T-cell (primary cell): ENCODE measurements around the gene HOXC10. TPM values are rescaled to one million over a fixed set of nuclear protein-coding genes. Genes with fewer than 3 reads are reported as not detected.

ENCODE experiments used
- ATAC-seq, 4 experiments: fragments of 200-7000 bp in 3 of 4; fragments of 150-1000 bp in 1 of 4; cut with Tn5 transposase; replicated peaks in 1 of 4; 1 replicate in 3 of 4; 2 replicates in 1 of 4; pipeline ENCODE4 v1.10.0; 2021; ENCODE audit warnings: moderate library complexity in 3 of 4, mild to moderate bottlenecking in 2 of 4, moderate number of reproducible peaks in 1 of 4
- CTCF ChIA-PET, 2 donors: fragments of 300-600 bp; sonication (Branson Sonifier 250); formaldehyde crosslinking; loops; one replicate each; lab custom pipeline; 2022; ENCODE audit warnings: antibody characterized with exemption in 2 of 2; lab: Charles Lee
- POLR2A ChIA-PET, 2 donors: fragments of 300-600 bp; sonication (Branson Sonifier 250); formaldehyde crosslinking; loops; one replicate each; lab custom pipeline; 2022; ENCODE audit warnings: antibody characterized with exemption in 2 of 2; lab: Charles Lee
- DNase-seq, 35 experiments: peaks; one replicate each; pipeline versions ENCODE4 v3.0.0 to v3.0.0-alpha.2; 2013 to 2023
- H3K27ac ChIP-seq: one replicate; pipeline ENCODE4 v1.5.1; 2013; ENCODE audit warnings: low read length
- H3K27me3 ChIP-seq, 2 experiments: replicated peaks in 1 of 2; 1 replicate in 1 of 2; 2 replicates in 1 of 2; pipeline versions ENCODE4 v1.6.1 to v1.7.0; 2013; ENCODE audit warnings: low read length in 1 of 2, mixed read lengths in 1 of 2; ENCODE audit not compliant: control insufficient read depth in 2 of 2, insufficient read depth in 2 of 2; ENCODE audit errors: extremely low read depth in 1 of 2
- H3K36me3 ChIP-seq, 2 donors: 1 replicate in 1 of 2; 2 replicates in 1 of 2; pipeline versions ENCODE4 v1.6.1 to v1.7.0; 2013; ENCODE audit warnings: low read length in 1 of 2; ENCODE audit not compliant: control insufficient read depth in 2 of 2, insufficient read depth in 1 of 2; ENCODE audit errors: extremely low read depth in 1 of 2
- H3K4me1 ChIP-seq, 2 experiments: 1 replicate in 1 of 2; 2 replicates in 1 of 2; pipeline versions ENCODE4 v1.6.1 to v1.7.0; 2013; ENCODE audit warnings: low read length in 2 of 2, mixed read lengths in 1 of 2; ENCODE audit not compliant: insufficient read depth in 2 of 2, control insufficient read depth in 1 of 2; ENCODE audit errors: extremely low read depth in 1 of 2
- H3K4me3 ChIP-seq, 2 donors: 1 replicate in 1 of 2; 2 replicates in 1 of 2; pipeline versions ENCODE4 v1.5.1 to v1.7.0; 2013; ENCODE audit warnings: mild to moderate bottlenecking in 2 of 2, low read length in 1 of 2, moderate library complexity in 1 of 2; ENCODE audit not compliant: control insufficient read depth in 1 of 2; ENCODE audit errors: extremely low read depth in 1 of 2
- H3K9me3 ChIP-seq: 2 replicates; pipeline ENCODE4 v1.7.0; 2013
- H3K27ac Mint-ChIP-seq, 2 donors: one replicate each; pipeline ENCODE4 v1.8.0; 2020 to 2021; ENCODE audit warnings: mild to moderate bottlenecking in 2 of 2, mixed read lengths in 2 of 2
- H3K27me3 Mint-ChIP-seq, 2 donors: one replicate each; pipeline ENCODE4 v1.8.0; 2021 to 2022; ENCODE audit warnings: mixed read lengths in 2 of 2
- H3K36me3 Mint-ChIP-seq: one replicate; pipeline ENCODE4 v1.8.0; 2021; ENCODE audit warnings: mixed read lengths
- H3K4me1 Mint-ChIP-seq, 3 donors: one replicate each; pipeline ENCODE4 v1.8.0; 2020 to 2022; ENCODE audit warnings: mixed read lengths in 3 of 3, mild to moderate bottlenecking in 1 of 3
- H3K4me3 Mint-ChIP-seq, 3 donors: one replicate each; pipeline ENCODE4 v1.8.0; 2020 to 2022; ENCODE audit warnings: mild to moderate bottlenecking in 3 of 3, mixed read lengths in 3 of 3, moderate library complexity in 3 of 3
- H3K9me3 Mint-ChIP-seq, 3 donors: one replicate each; pipeline ENCODE4 v1.8.0; 2020 to 2022; ENCODE audit warnings: mixed read lengths in 3 of 3
- WGBS: methylation state at CpG from one replicate; pipeline ENCODE4 v1.1.5; 2013; ENCODE audit warnings: missing lambda C conversion rate; ENCODE audit not compliant: insufficient coverage; 5-methylcytosine and 5-hydroxymethylcytosine counted together
- total RNA-seq, 35 experiments: library from RNA in 6 of 35; stranded (reverse) in 6 of 35; fragments of 120-200 nt in 1 of 35; gene quantifications; one replicate each; pipeline versions ENCODE4 v1.2.1 to v1.2.4 and lab custom pipeline; 2013 to 2026

HOXC10 gene
- total RNA-seq, 5 donors from 2014 or later (not counting 1 experiment from before 2014, with no cell fraction given) = 0.30 TPM; not detected in 4

DNA sequence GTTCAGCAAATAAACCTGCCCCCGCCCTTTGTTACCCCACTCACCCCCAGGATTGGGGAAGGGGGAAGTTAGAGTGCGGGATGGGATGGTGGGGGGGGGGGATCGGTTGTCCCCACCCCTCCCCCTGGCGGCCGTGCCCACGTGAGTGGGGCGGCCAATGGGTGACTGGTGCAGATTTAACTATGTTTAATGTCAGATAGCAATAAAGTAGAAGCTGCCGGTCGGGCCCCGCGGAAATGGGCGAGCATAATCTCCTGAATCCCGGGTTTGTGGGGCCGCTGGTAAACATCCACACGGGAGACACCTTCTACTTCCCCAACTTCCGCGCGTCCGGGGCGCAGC is 30.3 kb upstream of the HOXC10 start, which contains the start of gene HOXC12:
TSS of gene HOXC12 (plus strand) at position 210 of the 342 bp plus-strand sequence. CDS start at position 237, 27 bp downstream.
- DNase-seq (no peak), ATAC-seq (no peak)
- peaks cover 0 to 50% of the 10 kb centered on the region in 2 experiments for H3K4me1 ChIP-seq
- Mint-ChIP-seq H3K9me3 (no peaks in the 10 kb centered on the region), H3K4me1 (peaks cover 27 to 28% (median 28%) of the 10 kb centered on the region in 3 donors), H3K4me3 (peak within 1 kb of the TSS in 1 of 3 donors; percentile 53), H3K27ac (peak within 1 kb of the TSS in 1 of 2 donors; percentile 39), H3K27me3 (peaks cover 74 to 89% of the 10 kb centered on the region in 2 donors), H3K36me3 (no peaks in the 10 kb centered on the region)
- peaks cover 20 to 95% of the 10 kb centered on the region in 2 experiments for H3K27me3 ChIP-seq
- H3K4me3 ChIP-seq = peak within 1 kb of the TSS in 1 of 2 donors; percentile 38
- WGBS = 10% methylated on average over 9 of the region's 20 CpGs
- H3K36me3 ChIP-seq = no peaks in the 10 kb centered on the region
- POLR2A ChIA-PET = no interaction called here
- CTCF ChIA-PET = no interaction called here
- H3K27ac ChIP-seq = no peak within 1 kb of the TSS
- H3K9me3 ChIP-seq = no peaks in the 10 kb centered on the region

GRCh38 chr12:53955036-53955775 is 29.7 kb upstream of the HOXC10 start:
- Mint-ChIP-seq H3K4me3 (peak overlapping the region in 1 of 3 donors; percentile 53), H3K27ac (no peak overlapping the region), H3K9me3 (peaks cover 0 to under 1% (median 0%) of the 10 kb centered on the region in 3 donors), H3K27me3 (peaks cover 77 to 89% of the 10 kb centered on the region in 2 donors), H3K4me1 (peaks cover 28 to 32% (median 28%) of the 10 kb centered on the region in 3 donors), H3K36me3 (no peaks in the 10 kb centered on the region)
- POLR2A ChIA-PET = no interaction called here
- CTCF ChIA-PET = no interaction called here
- no peaks in the 10 kb centered on the region for H3K36me3 ChIP-seq
- DNase-seq (no peak), ATAC-seq (no peak)
- 11% methylated on average over 78 of the region's 86 CpGs for WGBS
- peak overlapping the region in 1 of 2 donors; percentile 38 for H3K4me3 ChIP-seq
- H3K27me3 ChIP-seq = peaks cover 24 to 95% of the 10 kb centered on the region in 2 experiments
- peaks cover 0 to 46% of the 10 kb centered on the region in 2 experiments for H3K4me1 ChIP-seq
- H3K9me3 ChIP-seq = no peaks in the 10 kb centered on the region
- H3K27ac ChIP-seq = no peak overlapping the region

DNA sequence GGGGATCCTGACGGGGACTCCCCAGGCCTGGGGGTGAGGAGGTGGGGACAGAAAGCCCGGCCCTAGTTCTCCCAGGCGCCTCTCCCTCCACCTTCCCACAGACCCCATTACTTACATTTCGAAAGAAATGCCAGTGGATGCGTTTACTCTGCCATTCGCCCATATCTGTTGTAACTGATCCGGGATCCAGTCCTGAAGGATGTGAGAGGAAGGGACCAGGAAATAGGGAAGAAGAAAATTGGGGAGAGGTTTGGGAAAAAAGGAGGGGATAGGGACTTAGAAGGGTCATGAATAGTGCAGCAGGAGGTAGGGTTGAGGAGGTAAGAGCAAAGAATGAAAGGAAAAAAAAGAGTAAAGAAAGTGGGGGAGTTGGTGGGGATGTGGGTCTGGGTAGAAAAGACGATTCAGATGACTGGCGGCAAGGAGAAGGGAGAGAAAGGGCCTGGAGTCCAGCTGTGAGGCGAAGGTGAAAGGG is 29.1 kb upstream of the HOXC10 start:
- no peak for DNase-seq
- Histone ChIP-seq H3K4me3 (no peak overlapping the region), H3K27me3 (peaks cover 25 to 95% of the 10 kb centered on the region in 2 experiments), H3K36me3 (no peaks in the 10 kb centered on the region), H3K4me1 (peaks cover 0 to 46% of the 10 kb centered on the region in 2 experiments), H3K27ac (no peak overlapping the region), H3K9me3 (no peaks in the 10 kb centered on the region)
- Mint-ChIP-seq H3K36me3 (no peaks in the 10 kb centered on the region), H3K4me1 (peaks cover 28 to 36% (median 31%) of the 10 kb centered on the region in 3 donors), H3K4me3 (peak overlapping the region in 1 of 3 donors; percentile 53), H3K27ac (peak overlapping the region in 1 of 2 donors; percentile 74), H3K9me3 (peaks cover 0 to 4% (median 0%) of the 10 kb centered on the region in 3 donors), H3K27me3 (peaks cover 78 to 89% of the 10 kb centered on the region in 2 donors)
- ChIA-PET POLR2A (no interaction called here), CTCF (no interaction called here)
- ATAC-seq = no peak
- no CpG with 5 or more reads among the region's 10 CpGs for WGBS

DNA sequence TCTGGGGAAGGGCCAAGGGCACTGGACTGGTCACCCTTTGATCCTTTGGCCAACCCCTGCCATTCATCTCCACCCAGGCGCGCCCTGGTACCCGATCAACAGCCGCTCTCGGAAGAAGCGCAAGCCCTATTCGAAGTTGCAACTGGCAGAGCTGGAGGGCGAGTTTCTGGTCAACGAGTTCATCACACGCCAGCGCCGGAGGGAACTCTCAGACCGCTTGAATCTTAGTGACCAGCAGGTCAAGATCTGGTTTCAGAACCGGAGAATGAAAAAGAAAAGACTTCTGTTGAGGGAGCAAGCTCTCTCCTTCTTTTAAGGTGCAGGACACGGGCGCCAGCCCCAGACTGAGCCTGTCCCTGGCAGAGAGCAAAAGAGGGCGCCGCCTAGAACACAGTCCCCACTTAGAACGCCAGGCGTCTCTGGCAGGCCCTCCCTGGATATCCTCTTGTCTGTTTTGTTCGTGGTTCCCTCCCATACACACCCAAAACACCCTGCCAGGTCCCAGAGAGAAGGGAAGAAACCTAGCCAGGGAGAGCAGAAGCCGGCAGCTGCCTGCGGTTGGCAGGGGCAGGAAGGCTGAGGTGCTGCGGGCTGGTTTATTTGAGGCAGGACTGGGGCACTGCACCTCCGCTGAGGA is 28.6 kb upstream of the HOXC10 start:
- CTCF ChIA-PET = no interaction called here
- H3K27ac Mint-ChIP-seq = peak overlapping the region in 1 of 2 donors; percentile 74
- Histone ChIP-seq H3K4me3 (no peak overlapping the region), H3K27me3 (peaks cover 25 to 95% of the 10 kb centered on the region in 2 experiments), H3K9me3 (no peaks in the 10 kb centered on the region), H3K4me1 (peaks cover 0 to 46% of the 10 kb centered on the region in 2 experiments), H3K36me3 (no peaks in the 10 kb centered on the region), H3K27ac (no peak overlapping the region)
- H3K27me3 Mint-ChIP-seq = peaks cover 74 to 84% of the 10 kb centered on the region in 2 donors
- H3K4me3 Mint-ChIP-seq = peak overlapping the region in 1 of 3 donors; percentile 53
- peaks cover 27 to 33% (median 28%) of the 10 kb centered on the region in 3 donors for H3K4me1 Mint-ChIP-seq
- DNase-seq (peak in 1 of 35 experiments; percentile 19), ATAC-seq (peak in 3 of 4 experiments; percentile 24 to 63 (median 34))
- 10% methylated on average over 17 of the region's 25 CpGs for WGBS
- H3K36me3 Mint-ChIP-seq = no peaks in the 10 kb centered on the region
- POLR2A ChIA-PET = no interaction called here
- peaks cover 0 to 4% (median 0%) of the 10 kb centered on the region in 3 donors for H3K9me3 Mint-ChIP-seq

DNA sequence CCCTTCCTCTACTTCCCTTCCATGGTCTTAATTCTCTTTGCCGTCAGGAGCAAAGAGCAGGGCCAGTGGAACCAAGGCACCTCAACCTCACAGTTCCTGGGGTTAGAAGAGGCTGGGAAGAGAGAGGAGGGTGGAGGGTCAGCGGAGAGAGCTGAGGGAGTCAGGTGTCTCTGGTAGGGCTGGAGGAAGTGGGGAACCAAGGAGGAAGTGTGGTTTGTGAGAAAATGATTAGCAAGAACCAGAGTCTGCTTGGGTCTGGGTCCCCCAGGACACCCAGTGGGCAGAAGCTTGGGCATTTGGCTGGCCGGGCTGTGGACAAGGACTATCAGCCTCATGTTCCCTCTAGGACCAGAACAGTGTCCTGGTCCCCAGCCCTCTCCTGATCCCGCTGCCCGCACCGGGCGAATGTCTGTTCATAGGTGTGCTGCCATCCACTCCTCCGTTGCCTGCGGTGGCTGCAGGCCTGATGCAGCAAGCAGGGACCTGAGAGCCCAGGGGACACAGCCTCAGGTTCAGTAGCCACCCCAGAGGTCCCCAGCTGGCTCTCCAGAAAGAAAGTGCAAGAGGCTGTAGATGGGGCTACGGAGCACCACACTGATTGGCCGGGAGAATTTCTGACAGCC is 27.9 kb upstream of the HOXC10 start:
- Histone ChIP-seq H3K9me3 (no peaks in the 10 kb centered on the region), H3K4me3 (peak overlapping the region in 1 of 2 donors; percentile 27), H3K27ac (no peak overlapping the region), H3K4me1 (peaks cover 0 to 43% of the 10 kb centered on the region in 2 experiments), H3K27me3 (peaks cover 28 to 95% of the 10 kb centered on the region in 2 experiments), H3K36me3 (no peaks in the 10 kb centered on the region)
- no peak for ATAC-seq
- Mint-ChIP-seq H3K4me1 (peaks cover 26 to 33% (median 28%) of the 10 kb centered on the region in 3 donors), H3K36me3 (no peaks in the 10 kb centered on the region), H3K27me3 (peaks cover 74 to 83% of the 10 kb centered on the region in 2 donors), H3K9me3 (peaks cover 0 to 4% (median 0%) of the 10 kb centered on the region in 3 donors), H3K27ac (no peak overlapping the region), H3K4me3 (peak overlapping the region in 1 of 3 donors; percentile 53)
- DNase-seq = no peak
- 9% methylated on average over 9 of the region's 11 CpGs for WGBS
- ChIA-PET POLR2A (no interaction called here), CTCF (no interaction called here)

- DNase-seq (no peak), ATAC-seq (no peak)
- Histone ChIP-seq H3K27me3 (peaks cover 34 to 92% of the 10 kb centered on the region in 2 experiments), H3K4me3 (no peak overlapping the region), H3K9me3 (no peaks in the 10 kb centered on the region), H3K27ac (no peak overlapping the region), H3K36me3 (no peaks in the 10 kb centered on the region), H3K4me1 (peaks cover 0 to 39% of the 10 kb centered on the region in 2 experiments)
- no peak overlapping the region for H3K4me3 Mint-ChIP-seq
- H3K9me3 Mint-ChIP-seq = peaks cover 0 to 4% (median 0%) of the 10 kb centered on the region in 3 donors
- H3K36me3 Mint-ChIP-seq = no peaks in the 10 kb centered on the region
- ChIA-PET POLR2A (no interaction called here), CTCF (no interaction called here)
- 25% methylated on average over 3 of the region's 3 CpGs for WGBS
- peak overlapping the region in 1 of 2 donors; percentile 43 for H3K27ac Mint-ChIP-seq
- peaks cover 25 to 33% (median 28%) of the 10 kb centered on the region in 3 donors for H3K4me1 Mint-ChIP-seq
- H3K27me3 Mint-ChIP-seq = peaks cover 73 to 82% of the 10 kb centered on the region in 2 donors
Measured at GRCh38 chr12:53958128-53958527, 26.8 kb upstream of the HOXC10 start.
